ENCODE measurements around the gene DNAJA3. TPM values are rescaled to one million over a fixed set of nuclear protein-coding genes. Genes with fewer than 3 reads are reported as not detected.

Gene DNAJA3
- total and polyA plus RNA-seq, 2 of the 4 experiments (the other 2 are of a cell fraction): 38.0 to 40.2 TPM

DNA sequence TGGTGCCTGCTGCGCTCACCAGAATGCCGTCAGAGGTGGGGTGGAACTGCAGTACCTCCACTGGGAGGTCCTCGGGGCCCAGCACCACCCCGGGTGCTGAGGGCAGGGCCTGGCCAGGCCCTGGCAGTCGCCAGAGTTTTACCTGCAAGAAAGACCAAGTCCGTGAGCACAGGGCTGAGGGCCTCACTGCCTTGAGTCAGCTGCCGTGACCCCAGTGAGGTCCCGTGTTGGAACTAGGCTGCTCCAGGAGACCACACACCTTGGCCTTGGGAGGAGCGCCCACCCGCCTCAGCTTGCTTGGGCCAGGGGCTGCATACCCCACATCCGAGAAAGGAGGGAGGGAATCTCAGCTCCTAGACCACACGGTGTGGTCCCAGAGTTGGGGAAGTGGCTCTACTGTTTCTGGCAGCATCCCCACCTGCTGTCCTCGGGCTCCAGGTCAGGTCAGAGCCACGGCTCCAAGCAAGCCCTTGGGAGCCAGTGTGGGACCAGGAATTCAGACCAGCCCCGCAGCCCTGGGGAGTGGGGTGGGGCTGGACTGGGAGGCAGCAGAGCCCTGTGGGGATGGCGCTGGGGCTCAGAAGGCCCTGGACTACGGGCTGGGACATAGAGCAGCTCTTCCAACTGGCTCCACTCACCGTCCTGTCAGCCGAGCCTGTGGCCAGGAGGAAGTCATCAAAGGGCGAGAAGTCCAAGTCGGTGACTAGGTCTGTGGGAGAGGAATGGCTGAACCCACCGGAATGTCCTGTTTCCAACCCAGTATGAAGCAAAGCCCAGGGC, 17.9 kb upstream of the DNAJA3 start:
- POLR2A ChIA-PET (ENCODE audit: unreplicated experiment): no interaction called here
- H3K27ac ChIP-seq (ENCODE audit: insufficient read depth, low read length): peak overlapping the region; percentile 17; the same call in 1 of the 2 replicates
- CTCF ChIA-PET: no interaction called here

More for the DNA sequence above, 17.9 kb upstream of the DNAJA3 start:
- no peak overlapping the region for H3K9ac ChIP-seq (ENCODE audit: low read depth, low read length)
- H2AFZ ChIP-seq (replicated peaks; ENCODE audit: low read length, poor library complexity): peak overlapping the region; percentile 66
- H4K8ac ChIP-seq (ENCODE audit: low read depth in 2 of 2, low read length in 2 of 2): peak overlapping the region; percentile 35 to 54; a peak in 2 of 4 replicates
- no peaks in the 10 kb centered on the region for H3K27me3 ChIP-seq (ENCODE audit: control insufficient read depth, insufficient read depth, low read length)
- 0 out of 2 replicates have a peak overlapping the region, but pooled peaks have one; percentile 1 for H3K4me2 ChIP-seq (ENCODE audit: low read depth, low read length)
- peak overlapping the region; percentile 52 for H2BK20ac ChIP-seq (ENCODE audit: low read depth, low read length)
- no peak overlapping the region; the same call in 1 of the 2 replicates for H3K14ac ChIP-seq (replicated peaks; ENCODE audit: low read depth, low read length)
- no peak overlapping the region for H3K56ac ChIP-seq (ENCODE audit: extremely low read depth, insufficient read depth, low read length)
- H3K9me1 ChIP-seq (ENCODE audit: insufficient read depth, low read length): peaks cover 19% of the 10 kb centered on the region
- peak; percentile 82 for DNase-seq
- H3K79me1 ChIP-seq (ENCODE audit: low read depth in 1 of 2, low read length in 2 of 2): peaks cover 16 to 45% of the 10 kb centered on the region in 2 experiments; a peak in 2 of 4 replicates
- H2BK120ac ChIP-seq (ENCODE audit: low read depth, low read length): peak overlapping the region; percentile 78
- peaks cover 56% of the 10 kb centered on the region for H4K20me1 ChIP-seq (ENCODE audit: insufficient read depth, low read length)
- H3K4ac ChIP-seq (ENCODE audit: low read depth, low read length): peak overlapping the region; percentile 88
- peak overlapping the region; percentile 84 for H4K91ac ChIP-seq (ENCODE audit: insufficient read depth, low read depth, low read length)
- peak overlapping the region; percentile 67 for H2AK9ac ChIP-seq (replicated peaks; ENCODE audit: low read depth, low read length, poor library complexity)
- in situ Hi-C loops (cut with MboI; ENCODE audit: low sequenced_read_pairs) (no loop called here), intact Hi-C loops (cut with micrococcal nuclease) (no loop called here), dilution Hi-C loops (cut with HindIII; ENCODE audit: low sequenced_read_pairs, unreplicated experiment) (no loop called here)
- H2BK5ac ChIP-seq (ENCODE audit: low read depth, low read length, poor library complexity, severe bottlenecking): peak overlapping the region; percentile 87
- peaks cover 34% of the 10 kb centered on the region for H3K4me1 ChIP-seq (ENCODE audit: control insufficient read depth, insufficient read depth, low read length)
- peaks cover 24% of the 10 kb centered on the region; the same call in 1 of the 2 replicates for H3K36me3 ChIP-seq (ENCODE audit: control insufficient read depth, insufficient read depth, low read length)
- TF ChIP-seq ELK1 (IDR thresholded peaks at IDR 0.05; ENCODE audit: borderline replicate concordance, low read depth, low read length) (no peak), SMC3 (IDR thresholded peaks at IDR 0.05; ENCODE audit: low read depth, low read length) (no peak), NFE2L2 (IDR thresholded peaks at IDR 0.05; ENCODE audit: low read depth, low read length) (no peak), MAFK (IDR thresholded peaks at IDR 0.05; ENCODE audit: low read depth, low read length) (no peak), CEBPB (IDR thresholded peaks at IDR 0.05; ENCODE audit: low read depth, low read length) (peak; percentile 41; the same call in 1 of the 2 replicates), POLR2A (IDR thresholded peaks at IDR 0.05; ENCODE audit: low read depth, low read length) (no peak), MAZ (IDR thresholded peaks at IDR 0.05; ENCODE audit: borderline replicate concordance, low read depth, low read length) (no peak), BHLHE40 (IDR thresholded peaks at IDR 0.05; ENCODE audit: low read depth, low read length) (no peak), RAD21 (IDR thresholded peaks at IDR 0.05; ENCODE audit: low read length) (0 out of 2 replicates have a peak, but pooled peaks have one; percentile 5), RFX5 (IDR thresholded peaks at IDR 0.05; ENCODE audit: low read depth, low read length) (no peak)
- H3K23ac ChIP-seq (ENCODE audit: low read depth, low read length): peak overlapping the region; percentile 78
- 60% methylated on average over 6 of the region's 22 CpGs; no CpG with 5 or more reads in 1 of the 2 experiments for WGBS, 2 experiments (ENCODE audit: extremely low coverage in 2 of 2, insufficient read length in 1 of 2)
- peak overlapping the region; percentile 31 for H3K18ac ChIP-seq (ENCODE audit: low read depth, low read length)
- no peak overlapping the region for H3K4me3 ChIP-seq (ENCODE audit: insufficient read depth, low read depth, low read length)
- H2AK5ac ChIP-seq (ENCODE audit: low read depth, low read length): peak overlapping the region; percentile 95
- H4K5ac ChIP-seq (ENCODE audit: low read depth, low read length): peak overlapping the region; percentile 50; the same call in 1 of the 2 replicates
- no TSS peak for BruUV-seq (replicated peaks)
- H3K9me3 ChIP-seq (ENCODE audit: control insufficient read depth, insufficient read depth, low read length): no peaks in the 10 kb centered on the region
- H2BK15ac ChIP-seq (ENCODE audit: low read depth, low read length): peak overlapping the region; percentile 86; the same call in 1 of the 3 replicates
- ATAC-seq (ENCODE audit: low read depth): peak; percentile 25
